ENCODE results near the gene RHEB.

DNA sequence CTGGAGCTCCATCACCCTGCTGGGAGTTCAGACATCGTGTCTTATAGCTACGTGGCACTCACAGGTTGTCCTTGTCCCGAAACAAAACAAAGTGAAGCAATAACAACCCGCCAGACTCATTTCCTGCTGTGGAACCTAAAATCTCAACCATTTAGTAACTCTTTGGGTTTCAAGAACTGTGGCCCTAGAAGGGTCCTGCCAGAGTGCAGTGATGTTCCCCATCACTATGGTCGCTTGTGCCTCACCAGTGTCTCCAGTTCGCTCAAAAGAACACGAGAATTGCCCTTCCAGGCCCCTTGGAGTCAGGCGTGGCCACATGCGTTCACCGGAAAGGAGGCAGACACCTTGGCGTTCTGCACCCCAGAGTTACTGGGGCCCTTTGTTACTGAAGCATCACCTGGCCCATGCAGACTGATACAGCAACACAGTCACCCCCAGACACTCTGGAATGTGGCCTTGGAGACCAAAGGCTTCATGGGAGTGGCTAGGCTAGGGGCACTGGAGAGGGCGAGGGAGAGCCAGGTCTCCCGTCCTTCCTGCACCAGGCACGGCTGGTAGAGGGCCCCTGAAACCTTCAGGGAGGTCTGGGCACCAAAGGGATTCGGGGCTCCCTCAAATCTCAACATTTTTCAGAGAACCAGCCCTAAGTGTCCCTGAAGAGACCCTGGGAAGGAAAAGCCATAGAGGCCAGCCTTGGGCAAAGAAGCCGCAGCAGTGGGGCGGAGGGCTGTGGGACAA, 80.7 kb downstream of the RHEB start:
- TF ChIP-seq, protein P1, sequence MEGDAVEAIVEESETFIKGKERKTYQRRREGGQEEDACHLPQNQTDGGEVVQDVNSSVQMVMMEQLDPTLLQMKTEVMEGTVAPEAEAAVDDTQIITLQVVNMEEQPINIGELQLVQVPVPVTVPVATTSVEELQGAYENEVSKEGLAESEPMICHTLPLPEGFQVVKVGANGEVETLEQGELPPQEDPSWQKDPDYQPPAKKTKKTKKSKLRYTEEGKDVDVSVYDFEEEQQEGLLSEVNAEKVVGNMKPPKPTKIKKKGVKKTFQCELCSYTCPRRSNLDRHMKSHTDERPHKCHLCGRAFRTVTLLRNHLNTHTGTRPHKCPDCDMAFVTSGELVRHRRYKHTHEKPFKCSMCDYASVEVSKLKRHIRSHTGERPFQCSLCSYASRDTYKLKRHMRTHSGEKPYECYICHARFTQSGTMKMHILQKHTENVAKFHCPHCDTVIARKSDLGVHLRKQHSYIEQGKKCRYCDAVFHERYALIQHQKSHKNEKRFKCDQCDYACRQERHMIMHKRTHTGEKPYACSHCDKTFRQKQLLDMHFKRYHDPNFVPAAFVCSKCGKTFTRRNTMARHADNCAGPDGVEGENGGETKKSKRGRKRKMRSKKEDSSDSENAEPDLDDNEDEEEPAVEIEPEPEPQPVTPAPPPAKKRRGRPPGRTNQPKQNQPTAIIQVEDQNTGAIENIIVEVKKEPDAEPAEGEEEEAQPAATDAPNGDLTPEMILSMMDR (IDR thresholded peaks at IDR 0.05; ENCODE audit: poor library complexity): no peak
- no peak for TF ChIP-seq EZH2phosphoT487 (IDR thresholded peaks at IDR 0.05; ENCODE audit: low read depth, severe bottlenecking, unreplicated experiment)

Data from hepatocyte (in vitro differentiated cells).